ENCODE results near the gene SYT8. TPM values are rescaled to one million over a fixed set of nuclear protein-coding genes. Genes with fewer than 3 reads are reported as not detected.

The SYT8 gene
- total and polyA plus RNA-seq, 2 experiments from 2014 or later: not detected

DNA sequence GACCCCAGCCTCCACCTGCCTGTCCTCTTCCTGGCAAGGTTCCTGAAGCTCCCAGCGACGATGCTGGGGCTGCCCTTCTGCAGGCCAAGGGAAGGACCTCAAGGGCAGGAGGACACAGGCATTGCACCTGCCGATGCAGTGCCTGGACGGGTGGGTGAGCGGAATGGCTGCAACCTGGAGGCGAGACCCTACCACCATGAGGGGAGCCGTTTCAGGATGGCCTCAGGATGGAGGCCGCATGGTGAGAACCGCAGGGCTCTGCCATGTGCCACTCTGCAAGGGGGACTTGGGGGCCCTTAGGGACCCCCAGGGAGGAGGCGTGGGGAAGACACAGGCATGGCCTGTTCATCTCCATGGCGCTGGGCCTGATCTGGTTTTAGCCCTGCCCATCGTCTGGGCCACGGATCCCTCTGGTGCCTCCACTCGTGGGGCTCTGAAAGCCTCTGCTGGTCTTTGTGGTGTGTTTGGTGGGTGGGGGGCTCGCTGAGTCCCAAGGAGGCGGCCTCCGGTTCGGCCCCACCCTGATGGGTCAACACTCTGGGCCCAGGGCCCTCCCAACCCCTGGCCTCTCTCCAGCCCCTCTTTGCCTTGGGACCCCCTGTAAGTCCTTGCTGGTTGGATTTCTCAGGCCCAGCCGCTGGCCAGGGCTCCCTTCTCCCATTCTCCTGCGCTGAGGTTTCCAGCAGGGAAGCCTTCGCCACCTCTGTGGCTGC lies 16.8 kb downstream of the SYT8 start:
- TF ChIP-seq, protein P1, sequence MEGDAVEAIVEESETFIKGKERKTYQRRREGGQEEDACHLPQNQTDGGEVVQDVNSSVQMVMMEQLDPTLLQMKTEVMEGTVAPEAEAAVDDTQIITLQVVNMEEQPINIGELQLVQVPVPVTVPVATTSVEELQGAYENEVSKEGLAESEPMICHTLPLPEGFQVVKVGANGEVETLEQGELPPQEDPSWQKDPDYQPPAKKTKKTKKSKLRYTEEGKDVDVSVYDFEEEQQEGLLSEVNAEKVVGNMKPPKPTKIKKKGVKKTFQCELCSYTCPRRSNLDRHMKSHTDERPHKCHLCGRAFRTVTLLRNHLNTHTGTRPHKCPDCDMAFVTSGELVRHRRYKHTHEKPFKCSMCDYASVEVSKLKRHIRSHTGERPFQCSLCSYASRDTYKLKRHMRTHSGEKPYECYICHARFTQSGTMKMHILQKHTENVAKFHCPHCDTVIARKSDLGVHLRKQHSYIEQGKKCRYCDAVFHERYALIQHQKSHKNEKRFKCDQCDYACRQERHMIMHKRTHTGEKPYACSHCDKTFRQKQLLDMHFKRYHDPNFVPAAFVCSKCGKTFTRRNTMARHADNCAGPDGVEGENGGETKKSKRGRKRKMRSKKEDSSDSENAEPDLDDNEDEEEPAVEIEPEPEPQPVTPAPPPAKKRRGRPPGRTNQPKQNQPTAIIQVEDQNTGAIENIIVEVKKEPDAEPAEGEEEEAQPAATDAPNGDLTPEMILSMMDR (IDR thresholded peaks at IDR 0.05; ENCODE audit: low read depth, low read length): no peak
- H3K4me1 ChIP-seq (ENCODE audit: low read depth): no peaks in the 10 kb centered on the region
- no peaks in the 10 kb centered on the region for H3K36me3 ChIP-seq

DNA sequence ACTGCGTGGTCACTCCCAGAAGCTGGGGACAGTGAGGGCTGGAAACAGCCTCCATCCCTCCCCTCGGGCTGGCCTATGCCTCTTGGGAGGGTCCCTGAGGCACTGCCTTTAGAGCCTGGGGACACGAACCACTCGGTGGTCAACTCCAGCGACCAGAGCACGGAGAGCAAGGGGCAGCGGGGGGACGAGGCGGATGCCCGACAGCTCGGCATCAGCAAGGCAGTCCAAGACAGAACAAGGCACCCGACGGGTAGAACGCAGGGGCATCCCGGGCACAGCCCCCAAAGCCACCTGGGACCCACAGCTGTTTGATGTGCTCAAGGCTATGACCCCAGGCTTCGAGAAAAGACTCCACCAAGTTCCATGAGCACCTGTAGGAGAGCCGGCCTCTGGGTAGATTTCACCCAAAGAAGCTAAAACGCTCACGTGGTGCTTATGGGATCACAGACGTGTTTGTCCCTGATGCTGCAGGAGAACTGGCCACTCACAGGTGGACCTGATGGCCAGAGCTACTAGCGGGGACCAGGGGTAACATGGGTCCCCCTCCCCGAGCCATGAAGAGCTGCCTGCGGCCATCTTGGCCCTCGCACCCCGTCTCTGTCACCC lies 17.6 kb downstream of the SYT8 start:
- Histone ChIP-seq H3K27ac (no peak overlapping the region), H3K9me3 (ENCODE audit: low read depth) (no peaks in the 10 kb centered on the region), H3K36me3 (no peaks in the 10 kb centered on the region), H3K4me3 (no peak overlapping the region), H3K27me3 (no peaks in the 10 kb centered on the region), H3K4me1 (ENCODE audit: low read depth) (no peaks in the 10 kb centered on the region)
- TF ChIP-seq, protein P1 (IDR thresholded peaks at IDR 0.05; ENCODE audit: low read depth, low read length): no peak
- DNase-seq (ENCODE audit: low read depth in 1 of 2, low spot score in 1 of 2): no peak

More for the DNA sequence above, 16.8 kb downstream of the SYT8 start:
- H3K27ac ChIP-seq: no peak overlapping the region
- H3K9me3 ChIP-seq (ENCODE audit: low read depth): no peaks in the 10 kb centered on the region
- no peak overlapping the region for H3K4me3 ChIP-seq
- DNase-seq (ENCODE audit: low read depth in 1 of 2, low spot score in 1 of 2): no peak
- H3K27me3 ChIP-seq: no peaks in the 10 kb centered on the region

DNA sequence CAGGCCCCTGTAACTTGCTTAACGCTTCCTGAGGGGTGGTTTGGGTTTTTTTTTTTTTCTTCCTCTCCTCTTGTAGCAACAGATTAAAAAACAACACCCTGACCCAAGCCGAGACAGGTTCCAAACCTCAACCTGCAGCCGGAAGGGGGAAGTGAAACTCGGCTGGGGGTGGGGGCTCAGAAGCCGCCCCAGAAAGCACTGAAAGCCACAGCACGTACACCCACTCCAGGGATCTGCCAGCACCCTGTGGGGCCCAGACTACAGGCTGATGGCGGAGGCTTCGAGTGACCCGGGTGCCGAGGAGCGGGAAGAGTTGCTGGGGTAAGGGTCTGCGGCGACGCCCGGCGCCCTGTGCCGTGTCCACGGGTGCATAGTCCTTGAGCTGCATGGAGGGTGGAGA lies 18.1 kb downstream of the SYT8 start, which contains the start of gene LSP1:
Gene LSP1, plus strand, starts transcription at position 208 of the 400 bp plus-strand sequence. Its CDS starts 61 bp downstream, at position 269.
- TF ChIP-seq, protein P1 (IDR thresholded peaks at IDR 0.05; ENCODE audit: low read depth, low read length): no peak
- no peak for DNase-seq (ENCODE audit: low read depth in 1 of 2, low spot score in 1 of 2)
- no peaks in the 10 kb centered on the region for H3K4me1 ChIP-seq (ENCODE audit: low read depth)
- H3K4me3 ChIP-seq: no peak within 1 kb of the TSS
- H3K9me3 ChIP-seq (ENCODE audit: low read depth): no peaks in the 10 kb centered on the region
- no peak within 1 kb of the TSS for H3K27ac ChIP-seq
- no peaks in the 10 kb centered on the region for H3K27me3 ChIP-seq
- H3K36me3 ChIP-seq: no peaks in the 10 kb centered on the region

DNA sequence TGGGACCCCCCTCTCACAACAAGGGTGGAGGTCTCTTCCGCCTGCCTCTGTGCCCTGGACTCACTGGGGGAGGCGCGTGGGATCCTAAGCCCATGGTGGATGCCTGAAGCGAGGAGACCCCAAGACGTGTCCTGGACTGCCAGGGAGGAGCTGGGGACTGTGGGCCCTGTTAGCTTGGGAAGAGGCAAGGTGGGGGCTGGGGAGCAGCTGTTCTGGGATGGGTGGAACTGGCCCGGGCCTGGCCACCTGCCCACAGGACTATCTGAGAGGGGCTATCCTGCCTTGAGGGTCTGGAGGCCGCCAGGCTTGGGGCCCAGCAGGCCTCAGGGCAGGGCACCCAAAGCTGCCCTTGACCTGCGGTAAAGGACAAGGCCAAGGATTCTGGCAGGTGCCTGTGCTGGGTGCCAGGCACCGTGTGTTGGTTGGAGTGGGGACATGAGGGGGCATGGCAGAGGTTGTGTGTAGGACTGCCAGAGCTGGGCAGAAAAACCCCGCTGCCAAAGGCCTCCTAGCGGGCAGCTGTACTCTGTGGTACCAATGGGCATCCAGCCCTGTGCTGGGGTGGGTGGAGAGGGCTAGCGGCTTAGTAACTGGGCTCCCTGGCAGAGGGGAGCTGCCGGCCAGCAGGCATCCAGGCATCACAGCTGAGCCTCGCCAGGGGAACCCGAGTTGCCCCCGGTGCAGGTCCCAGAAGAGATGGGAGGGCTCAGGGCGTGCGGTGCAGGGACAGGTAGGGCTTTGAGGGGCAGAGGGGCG lies 18.8 kb downstream of the SYT8 start:
- no peak for DNase-seq (ENCODE audit: low read depth in 1 of 2, low spot score in 1 of 2)
- H3K27ac ChIP-seq: no peak overlapping the region
- no peaks in the 10 kb centered on the region for H3K36me3 ChIP-seq
- H3K4me3 ChIP-seq: no peak overlapping the region
- no peaks in the 10 kb centered on the region for H3K9me3 ChIP-seq (ENCODE audit: low read depth)
- no peaks in the 10 kb centered on the region for H3K27me3 ChIP-seq
- TF ChIP-seq, protein P1 (IDR thresholded peaks at IDR 0.05; ENCODE audit: low read depth, low read length): no peak
- no peaks in the 10 kb centered on the region for H3K4me1 ChIP-seq (ENCODE audit: low read depth)

DNA sequence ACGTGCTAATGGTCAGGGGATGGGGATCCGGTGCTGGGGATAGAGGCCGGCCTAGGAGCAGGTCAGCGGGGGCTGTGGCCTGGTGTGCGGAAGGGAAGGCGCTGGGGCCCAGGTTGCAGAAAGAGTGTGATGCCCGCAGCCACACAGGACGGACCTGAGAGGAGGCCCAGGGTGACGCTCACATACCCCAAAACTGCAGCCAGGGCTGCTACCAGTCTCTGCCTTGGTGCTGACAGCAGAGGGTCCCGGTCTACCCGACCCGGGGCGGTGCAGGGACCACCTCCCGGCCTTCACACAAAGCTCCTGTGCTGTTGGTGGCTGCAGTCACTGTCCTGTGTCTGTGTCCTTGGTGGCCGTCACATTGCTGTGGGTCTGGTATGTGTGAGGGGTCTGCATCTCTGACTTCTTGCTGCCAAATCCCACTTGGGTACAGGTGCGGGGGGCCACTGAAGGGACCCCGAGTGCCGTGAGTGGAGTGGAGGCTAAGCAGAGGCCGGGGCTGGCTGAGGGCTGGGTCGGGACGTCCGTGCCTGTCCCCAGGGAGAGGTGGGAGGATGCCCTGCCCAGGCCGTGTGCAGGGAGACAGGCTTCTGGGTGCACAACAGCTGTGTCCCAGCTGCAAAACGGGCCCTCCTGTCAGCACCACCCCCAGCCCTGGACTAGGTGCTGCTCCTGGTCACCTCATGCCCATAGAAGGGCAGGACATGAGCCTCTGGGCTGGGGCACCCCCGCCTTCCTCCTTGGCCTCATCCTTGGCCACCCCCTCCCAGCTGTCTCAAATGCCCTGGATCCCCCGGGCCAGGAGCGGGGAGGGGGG lies 19.6 kb downstream of the SYT8 start:
- TF ChIP-seq, protein P1 (IDR thresholded peaks at IDR 0.05; ENCODE audit: low read depth, low read length): no peak
- H3K27ac ChIP-seq: no peak overlapping the region
- no peak overlapping the region for H3K4me3 ChIP-seq
- H3K9me3 ChIP-seq (ENCODE audit: low read depth): no peaks in the 10 kb centered on the region
- no peak for DNase-seq (ENCODE audit: low read depth in 1 of 2, low spot score in 1 of 2)
- no peaks in the 10 kb centered on the region for H3K36me3 ChIP-seq
- no peaks in the 10 kb centered on the region for H3K4me1 ChIP-seq (ENCODE audit: low read depth)
- H3K27me3 ChIP-seq: no peaks in the 10 kb centered on the region

Data from cardiac muscle cell (in vitro differentiated cells and primary cell).